ENCODE results near the gene KRTAP19-8. TPM values are rescaled to one million over a fixed set of nuclear protein-coding genes. Genes with fewer than 3 reads are reported as not detected.

KRTAP19-8 gene, protein sequence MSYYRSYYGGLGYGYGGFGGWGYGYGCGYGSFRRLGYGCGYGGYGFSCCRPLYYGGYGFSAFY
- total RNA-seq: not detected

DNA sequence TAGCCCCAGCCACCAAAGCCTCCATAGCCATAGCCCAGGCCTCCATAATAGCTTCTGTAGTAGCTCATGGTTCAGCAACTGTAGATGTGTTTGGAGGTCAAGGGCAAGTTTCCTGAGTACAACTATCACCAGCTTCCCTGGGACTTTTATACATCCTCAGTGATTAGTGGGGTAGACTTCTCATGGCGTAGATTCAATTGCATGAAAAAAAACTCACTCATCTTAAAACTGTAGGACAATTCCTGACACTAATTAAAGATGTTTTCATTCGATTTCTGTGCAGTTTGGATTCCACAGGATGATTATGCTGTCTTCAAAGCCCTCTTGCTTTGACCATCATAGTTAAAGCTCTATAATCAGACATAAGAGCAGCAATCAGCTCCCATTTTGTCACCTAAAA lies at the start of gene KRTAP19-8:
Gene KRTAP19-8, minus strand, starts transcription at position 101 of the 400 bp plus-strand sequence. Its CDS starts 33 bp downstream, at position 68.
- H3K27me3 Mint-ChIP-seq: peaks cover 21% of the 10 kb centered on the region
- no peak for ATAC-seq (replicated peaks)
- no peaks in the 10 kb centered on the region for H3K9me3 Mint-ChIP-seq
- H3K27ac Mint-ChIP-seq: no peak within 1 kb of the TSS
- H3K4me1 Mint-ChIP-seq: no peaks in the 10 kb centered on the region
- no peaks in the 10 kb centered on the region for H3K36me3 Mint-ChIP-seq (ENCODE audit: low read depth)
- no peak within 1 kb of the TSS for H3K4me3 Mint-ChIP-seq

GRCh38 chr21:31087639-31088473 lies 49.6 kb upstream of the KRTAP19-8 start:
- no peak for ATAC-seq (replicated peaks)
- Mint-ChIP-seq H3K4me3 (peak overlapping the region; percentile 9), H3K27me3 (peaks cover 10% of the 10 kb centered on the region), H3K4me1 (no peaks in the 10 kb centered on the region), H3K36me3 (ENCODE audit: low read depth) (no peaks in the 10 kb centered on the region), H3K9me3 (no peaks in the 10 kb centered on the region), H3K27ac (no peak overlapping the region)

- Mint-ChIP-seq H3K4me3 (no peak overlapping the region), H3K27ac (no peak overlapping the region)
- no peak for ATAC-seq (replicated peaks)
These were observed 46.4 kb upstream of the KRTAP19-8 start for GRCh38 chr21:31084689-31085088.

GRCh38 chr21:31078796-31079195 lies 40.5 kb upstream of the KRTAP19-8 start:
- peak; percentile 93 for ATAC-seq (replicated peaks)
- Mint-ChIP-seq H3K27me3 (peaks cover 12% of the 10 kb centered on the region), H3K4me1 (peaks cover 6% of the 10 kb centered on the region), H3K27ac (no peak overlapping the region), H3K4me3 (no peak overlapping the region), H3K36me3 (ENCODE audit: low read depth) (no peaks in the 10 kb centered on the region), H3K9me3 (no peaks in the 10 kb centered on the region)

More at GRCh38 chr21:31084689-31085088, 46.4 kb upstream of the KRTAP19-8 start:
- H3K4me1 Mint-ChIP-seq: no peaks in the 10 kb centered on the region
- H3K27me3 Mint-ChIP-seq: peaks cover 10% of the 10 kb centered on the region
- no peaks in the 10 kb centered on the region for H3K9me3 Mint-ChIP-seq
- no peaks in the 10 kb centered on the region for H3K36me3 Mint-ChIP-seq (ENCODE audit: low read depth)

- Mint-ChIP-seq H3K4me3 (no peak overlapping the region), H3K27me3 (peaks cover 12% of the 10 kb centered on the region), H3K27ac (no peak overlapping the region), H3K9me3 (no peaks in the 10 kb centered on the region), H3K36me3 (ENCODE audit: low read depth) (no peaks in the 10 kb centered on the region), H3K4me1 (peaks cover 6% of the 10 kb centered on the region)
- no peak for ATAC-seq (replicated peaks)
These were observed 39.9 kb upstream of the KRTAP19-8 start for GRCh38 chr21:31078216-31078615.

DNA sequence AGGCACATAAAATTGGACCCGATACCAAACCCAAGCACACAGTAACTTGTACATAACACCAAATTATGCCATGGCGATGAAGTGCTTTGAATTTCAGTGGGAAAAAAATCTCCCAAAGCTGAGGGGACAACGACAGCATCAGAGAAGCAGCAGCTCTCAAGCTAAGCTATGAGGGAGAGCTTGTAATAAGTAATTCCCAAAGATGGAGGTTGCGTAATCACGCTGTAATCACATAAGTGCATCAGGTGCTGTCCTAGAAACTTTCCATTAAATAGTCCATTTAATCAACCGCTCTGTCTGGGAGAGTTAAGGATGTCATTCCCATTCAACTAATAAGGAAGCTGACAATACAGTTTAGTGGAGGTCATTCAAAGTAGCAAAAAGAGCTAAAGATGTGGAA lies 37.6 kb upstream of the KRTAP19-8 start:
- H3K4me3 Mint-ChIP-seq: no peak overlapping the region
- H3K9me3 Mint-ChIP-seq: no peaks in the 10 kb centered on the region
- H3K27me3 Mint-ChIP-seq: peaks cover 22% of the 10 kb centered on the region
- no peak for ATAC-seq (replicated peaks)
- H3K27ac Mint-ChIP-seq: no peak overlapping the region
- peaks cover 6% of the 10 kb centered on the region for H3K4me1 Mint-ChIP-seq
- H3K36me3 Mint-ChIP-seq (ENCODE audit: low read depth): no peaks in the 10 kb centered on the region

- Mint-ChIP-seq H3K4me1 (no peaks in the 10 kb centered on the region), H3K9me3 (no peaks in the 10 kb centered on the region), H3K27me3 (peaks cover 24% of the 10 kb centered on the region), H3K36me3 (ENCODE audit: low read depth) (no peaks in the 10 kb centered on the region), H3K4me3 (no peak overlapping the region), H3K27ac (no peak overlapping the region)
- no peak for ATAC-seq (replicated peaks)
These were observed 34.3 kb upstream of the KRTAP19-8 start for GRCh38 chr21:31072533-31072932.

DNA sequence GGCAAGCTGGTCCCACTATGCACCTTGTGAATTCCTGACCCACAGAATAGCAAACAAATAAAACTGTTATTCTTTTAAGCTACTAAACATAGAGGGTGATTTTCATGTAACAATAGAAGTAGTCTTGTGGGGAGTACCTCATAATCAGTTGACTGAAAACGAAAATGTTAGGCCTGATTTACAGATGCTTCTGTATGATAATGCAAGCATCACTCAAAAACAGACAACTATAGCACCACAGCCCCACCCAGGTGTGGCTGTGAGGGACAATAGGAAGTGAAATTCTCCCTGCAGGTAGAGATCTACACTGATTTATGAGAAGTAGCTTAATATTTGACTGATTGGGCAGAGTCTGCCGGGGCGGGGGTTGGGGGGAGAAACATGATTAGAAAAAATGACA lies 26.5 kb upstream of the KRTAP19-8 start:
- no peaks in the 10 kb centered on the region for H3K9me3 Mint-ChIP-seq
- H3K36me3 Mint-ChIP-seq (ENCODE audit: low read depth): no peaks in the 10 kb centered on the region
- H3K4me3 Mint-ChIP-seq: no peak overlapping the region
- no peak for ATAC-seq (replicated peaks)
- H3K27ac Mint-ChIP-seq: no peak overlapping the region
- H3K4me1 Mint-ChIP-seq: no peaks in the 10 kb centered on the region
- no peaks in the 10 kb centered on the region for H3K27me3 Mint-ChIP-seq

DNA sequence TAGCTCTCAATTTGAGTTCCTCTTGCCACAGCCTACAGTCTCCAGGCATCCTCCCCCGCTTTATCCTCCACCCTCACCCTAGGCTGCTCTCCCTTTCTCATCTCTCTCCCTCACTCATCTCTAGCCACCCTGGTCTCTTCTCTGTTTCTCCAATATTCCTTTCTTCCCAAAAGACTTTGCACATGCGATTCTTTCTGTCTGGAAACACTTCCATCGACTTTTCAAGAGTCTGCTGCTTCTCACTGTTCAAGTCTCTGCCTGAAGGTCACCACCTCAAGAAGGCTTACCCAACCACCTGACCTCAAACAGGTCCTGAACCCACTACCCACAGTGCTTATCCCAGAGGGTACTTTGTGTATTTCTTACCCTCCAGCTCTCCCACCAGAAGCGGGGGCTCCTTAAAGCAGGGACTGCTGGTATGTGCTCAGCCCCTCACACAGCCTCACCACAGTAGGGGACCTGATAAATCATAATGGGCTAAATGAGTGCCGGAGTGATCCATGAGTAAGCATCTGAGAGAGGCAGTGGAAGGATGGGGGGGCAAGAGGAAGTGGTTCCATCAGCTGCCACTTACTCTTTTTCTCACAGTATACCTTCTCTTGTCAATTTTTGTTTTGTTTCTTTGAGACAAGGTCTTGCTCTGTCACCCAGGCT lies 14.3 kb upstream of the KRTAP19-8 start:
- H3K27ac Mint-ChIP-seq: no peak overlapping the region
- peaks cover 4% of the 10 kb centered on the region for H3K9me3 Mint-ChIP-seq
- no peak for ATAC-seq (replicated peaks)
- peaks cover 6% of the 10 kb centered on the region for H3K27me3 Mint-ChIP-seq
- no peak overlapping the region for H3K4me3 Mint-ChIP-seq
- H3K4me1 Mint-ChIP-seq: no peaks in the 10 kb centered on the region
- no peaks in the 10 kb centered on the region for H3K36me3 Mint-ChIP-seq (ENCODE audit: low read depth)

- no peaks in the 10 kb centered on the region for H3K36me3 Mint-ChIP-seq (ENCODE audit: low read depth)
- H3K4me1 Mint-ChIP-seq: no peaks in the 10 kb centered on the region
- no peak overlapping the region for H3K27ac Mint-ChIP-seq
- no peak overlapping the region for H3K4me3 Mint-ChIP-seq
- H3K9me3 Mint-ChIP-seq: no peaks in the 10 kb centered on the region
- ATAC-seq (replicated peaks): no peak
- peaks cover 10% of the 10 kb centered on the region for H3K27me3 Mint-ChIP-seq
These were observed 12.4 kb upstream of the KRTAP19-8 start for GRCh38 chr21:31050577-31051157.

GRCh38 chr21:31045841-31046240 lies 7.6 kb upstream of the KRTAP19-8 start:
- Mint-ChIP-seq H3K4me3 (no peak overlapping the region), H3K4me1 (no peaks in the 10 kb centered on the region), H3K9me3 (no peaks in the 10 kb centered on the region), H3K27ac (no peak overlapping the region), H3K36me3 (ENCODE audit: low read depth) (no peaks in the 10 kb centered on the region), H3K27me3 (peaks cover 14% of the 10 kb centered on the region)
- ATAC-seq (replicated peaks): no peak

DNA sequence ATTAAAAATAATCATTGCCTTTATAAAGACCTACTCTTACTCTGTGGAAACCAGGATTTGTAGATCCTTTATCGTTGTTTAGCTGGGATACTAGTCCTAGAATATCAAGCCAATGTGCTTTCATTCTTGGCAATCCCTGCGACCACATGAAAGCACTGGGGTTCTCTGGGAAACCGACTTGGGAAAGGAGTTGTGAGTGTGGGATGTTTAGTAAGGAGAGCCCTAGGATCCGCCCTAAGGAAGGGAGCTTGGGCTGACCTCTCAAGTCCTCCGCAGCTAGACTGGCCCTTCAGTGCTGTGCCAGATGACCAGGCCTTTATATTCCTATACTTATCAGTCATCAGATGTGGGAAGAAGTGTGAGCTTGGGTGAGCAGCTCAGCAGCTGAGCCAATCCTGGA lies 5.2 kb upstream of the KRTAP19-8 start:
- Mint-ChIP-seq H3K27me3 (peaks cover 11% of the 10 kb centered on the region), H3K4me3 (no peak overlapping the region), H3K27ac (no peak overlapping the region), H3K4me1 (no peaks in the 10 kb centered on the region), H3K9me3 (no peaks in the 10 kb centered on the region), H3K36me3 (ENCODE audit: low read depth) (no peaks in the 10 kb centered on the region)
- no peak for ATAC-seq (replicated peaks)

DNA sequence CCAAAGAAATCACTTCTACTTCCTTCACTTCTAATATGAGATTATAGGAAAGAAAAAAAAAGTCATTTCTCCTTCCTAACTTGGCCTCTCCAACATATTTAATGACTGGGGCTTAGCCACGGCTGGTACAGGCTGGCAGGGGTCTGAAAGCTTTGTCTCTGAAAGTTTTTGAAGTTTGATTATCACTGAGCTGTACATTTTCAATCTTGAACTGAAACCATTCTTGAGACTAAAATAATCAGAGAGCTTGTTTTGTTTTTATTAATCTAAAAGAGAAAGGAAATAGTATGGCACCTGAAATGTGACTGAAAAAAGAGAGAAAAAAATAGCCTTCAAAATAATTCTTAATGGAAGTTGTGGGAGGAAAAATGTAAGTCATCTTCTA lies 3.8 kb upstream of the KRTAP19-8 start:
- Mint-ChIP-seq H3K27me3 (peaks cover 19% of the 10 kb centered on the region), H3K4me3 (no peak overlapping the region), H3K9me3 (no peaks in the 10 kb centered on the region), H3K36me3 (ENCODE audit: low read depth) (no peaks in the 10 kb centered on the region), H3K4me1 (no peaks in the 10 kb centered on the region), H3K27ac (no peak overlapping the region)
- no peak for ATAC-seq (replicated peaks)

DNA sequence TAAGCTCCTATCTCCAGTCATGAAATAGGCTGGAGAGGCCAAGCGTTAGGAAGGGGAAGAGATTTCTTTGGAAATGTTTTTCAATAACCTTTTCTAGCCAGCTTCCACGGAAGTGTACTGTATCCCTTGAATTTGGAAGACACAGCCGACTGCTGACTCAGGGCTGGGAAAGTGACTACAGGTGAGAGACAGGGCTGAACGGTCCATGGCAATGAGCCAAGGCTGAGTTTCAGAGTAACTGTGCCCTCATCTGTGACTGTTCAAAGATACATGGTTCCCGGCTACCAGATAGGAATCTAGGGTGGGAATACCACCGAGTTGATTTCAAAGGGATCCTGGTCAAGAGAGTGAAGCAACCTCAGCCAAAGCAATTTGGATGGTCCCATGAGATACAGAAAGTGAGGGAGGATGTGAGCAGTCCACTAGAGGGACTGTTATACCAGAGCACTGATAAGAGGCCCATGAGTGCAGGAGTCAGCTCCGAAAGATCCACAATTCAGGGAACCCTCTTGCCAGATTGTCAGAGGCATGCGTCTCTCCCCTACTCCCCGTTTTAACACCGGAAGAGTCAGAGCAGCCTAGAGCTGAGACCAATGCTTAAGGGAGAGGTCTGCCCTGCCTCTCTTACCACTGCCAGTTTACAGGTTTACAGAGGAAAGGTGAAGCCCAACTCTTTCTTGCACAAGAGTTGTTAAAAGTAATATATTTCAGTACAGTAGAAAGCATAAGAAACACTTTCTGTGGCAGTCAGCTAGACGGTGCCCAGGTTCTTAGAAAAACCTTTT lies 3.2 kb upstream of the KRTAP19-8 start:
- Mint-ChIP-seq H3K9me3 (no peaks in the 10 kb centered on the region), H3K27ac (no peak overlapping the region), H3K4me3 (no peak overlapping the region), H3K36me3 (ENCODE audit: low read depth) (no peaks in the 10 kb centered on the region), H3K27me3 (peaks cover 21% of the 10 kb centered on the region), H3K4me1 (no peaks in the 10 kb centered on the region)
- no peak for ATAC-seq (replicated peaks)
